Urothelium cell line (cell line): Measurements from ENCODE around the gene DMBX1.

Source experiments
- DNase-seq: peaks from one replicate; pipeline ENCODE4 v3.0.0; 2011; ENCODE audit warnings: low spot score, mixed read lengths
- FAIRE-seq: peaks from 2 replicates; lab custom pipeline; 2011; peaks lifted over from hg19 to GRCh38; lab: Jason Lieb, UNC

Gene DMBX1

GRCh38 chr1:46489638-46490405 lies at the start of gene DMBX1:
TSS of gene DMBX1 (plus strand) at chr1:46489836. CDS start at chr1:46507011, 17,175 bp downstream.
- FAIRE-seq (no peak), DNase-seq (no peak)

GRCh38 chr1:46440478-46440877 lies 49.2 kb upstream of the DMBX1 start:
- FAIRE-seq (no peak), DNase-seq (no peak)

- DNase-seq = peak; percentile 90
- peak; percentile 35 for FAIRE-seq
These were observed 47.1 kb upstream of the DMBX1 start for GRCh38 chr1:46442317-46443161.

- DNase-seq = no peak
- no peak for FAIRE-seq
These were observed 45.2 kb upstream of the DMBX1 start for GRCh38 chr1:46444466-46444865.

- no peak for FAIRE-seq
- DNase-seq = no peak
These were observed 43.8 kb upstream of the DMBX1 start for GRCh38 chr1:46445773-46446256.

- no peak for FAIRE-seq
- peak; percentile 75 for DNase-seq
These were observed 42.8 kb upstream of the DMBX1 start for GRCh38 chr1:46446646-46447498.

GRCh38 chr1:46447499-46448108 lies 42.0 kb upstream of the DMBX1 start:
- no peak for FAIRE-seq
- DNase-seq = no peak

GRCh38 chr1:46448109-46448911 lies 41.3 kb upstream of the DMBX1 start:
- DNase-seq (no peak), FAIRE-seq (no peak)

- no peak for DNase-seq
- no peak for FAIRE-seq
These were observed 40.1 kb upstream of the DMBX1 start for GRCh38 chr1:46449223-46450159.

- FAIRE-seq (no peak), DNase-seq (no peak)
These were observed 39.5 kb upstream of the DMBX1 start for GRCh38 chr1:46450160-46450517.

- no peak for DNase-seq
- FAIRE-seq = no peak
These were observed 37.4 kb upstream of the DMBX1 start for GRCh38 chr1:46451948-46452930.

GRCh38 chr1:46452931-46453325 lies 36.7 kb upstream of the DMBX1 start:
- DNase-seq (no peak), FAIRE-seq (peak; percentile 74)

GRCh38 chr1:46453449-46453848 lies 36.2 kb upstream of the DMBX1 start:
- FAIRE-seq (no peak), DNase-seq (no peak)

GRCh38 chr1:46455951-46456350 lies 33.7 kb upstream of the DMBX1 start:
- FAIRE-seq = no peak
- DNase-seq = no peak

GRCh38 chr1:46456411-46456963 lies 33.1 kb upstream of the DMBX1 start:
- no peak for FAIRE-seq
- no peak for DNase-seq

- no peak for FAIRE-seq
- no peak for DNase-seq
These were observed 32.5 kb upstream of the DMBX1 start for GRCh38 chr1:46457178-46457577.

GRCh38 chr1:46458190-46458589 lies 31.4 kb upstream of the DMBX1 start:
- FAIRE-seq = no peak
- DNase-seq = no peak
